NK-92 treated with Interleukin-12 subunit alpha and Interleukin-12 subunit beta, amount 100 ng/mL, for 24 hours (cell line): ENCODE measurements around the gene MKI67.

Experiments
- DNase-seq: peaks from one replicate; lab custom pipeline; 2025; lab: John Stamatoyannopoulos, UW

Gene MKI67

DNA sequence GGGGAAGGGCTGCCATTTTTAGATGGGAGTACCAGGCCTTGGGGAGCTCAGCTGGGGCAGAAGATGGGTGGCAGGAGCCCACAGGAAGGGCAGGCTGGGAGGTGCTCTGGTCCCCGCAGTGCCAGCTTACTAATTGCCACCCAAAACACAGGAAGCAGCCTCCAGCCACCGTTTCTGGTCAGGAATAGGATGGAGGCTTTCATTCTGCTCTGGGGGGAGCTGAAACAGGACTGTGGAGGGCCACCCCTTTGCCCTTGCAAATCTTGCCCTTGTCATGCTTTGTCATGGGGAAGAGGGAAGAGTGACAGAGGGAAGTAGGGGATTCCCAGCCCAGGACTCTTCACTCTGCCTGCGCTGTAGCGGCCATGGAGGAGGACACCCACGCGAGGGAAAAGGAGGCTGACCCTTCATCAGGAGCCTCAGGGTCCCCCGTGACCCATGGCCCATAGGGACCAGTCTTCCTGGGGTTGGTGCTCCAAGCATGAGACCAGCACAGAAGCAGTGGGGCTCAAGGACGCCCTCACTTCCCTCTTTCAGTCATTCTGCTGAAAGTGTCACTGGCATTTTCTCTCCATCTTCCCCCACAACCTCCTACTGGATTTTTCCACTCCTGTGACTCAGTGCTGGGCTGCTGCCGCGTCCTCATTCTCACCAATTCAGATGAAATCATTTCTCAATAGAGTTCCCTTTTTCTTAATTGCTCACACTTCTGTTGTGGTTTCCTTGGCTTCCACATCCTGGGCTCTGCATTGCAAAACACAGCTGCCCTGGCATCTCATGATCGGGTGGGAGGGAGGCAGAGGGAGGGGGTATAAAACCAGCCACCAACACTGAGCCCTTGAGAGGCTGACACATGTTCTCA is 61.9 kb downstream of the MKI67 start:
- peak; percentile 73 for DNase-seq

DNA sequence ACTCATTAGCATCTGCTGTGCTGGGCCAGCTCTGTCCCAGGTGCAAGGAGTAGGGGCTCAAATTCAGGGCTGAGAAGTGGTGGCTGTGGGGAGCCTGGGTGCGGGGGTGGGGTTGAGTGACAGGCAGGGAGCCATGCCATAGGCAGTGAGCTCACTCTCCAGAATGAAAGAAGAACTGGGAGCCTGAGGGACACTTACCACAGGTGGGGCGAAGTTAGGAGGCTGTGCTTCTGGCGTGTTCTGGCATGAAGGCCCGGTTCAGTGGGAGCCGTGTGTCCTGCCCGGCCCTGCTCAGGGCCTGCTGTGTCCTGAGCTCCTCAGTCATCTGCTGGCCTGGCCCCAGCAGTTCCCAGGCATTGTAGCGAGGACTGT is 62.5 kb downstream of the MKI67 start:
- no peak for DNase-seq

DNA sequence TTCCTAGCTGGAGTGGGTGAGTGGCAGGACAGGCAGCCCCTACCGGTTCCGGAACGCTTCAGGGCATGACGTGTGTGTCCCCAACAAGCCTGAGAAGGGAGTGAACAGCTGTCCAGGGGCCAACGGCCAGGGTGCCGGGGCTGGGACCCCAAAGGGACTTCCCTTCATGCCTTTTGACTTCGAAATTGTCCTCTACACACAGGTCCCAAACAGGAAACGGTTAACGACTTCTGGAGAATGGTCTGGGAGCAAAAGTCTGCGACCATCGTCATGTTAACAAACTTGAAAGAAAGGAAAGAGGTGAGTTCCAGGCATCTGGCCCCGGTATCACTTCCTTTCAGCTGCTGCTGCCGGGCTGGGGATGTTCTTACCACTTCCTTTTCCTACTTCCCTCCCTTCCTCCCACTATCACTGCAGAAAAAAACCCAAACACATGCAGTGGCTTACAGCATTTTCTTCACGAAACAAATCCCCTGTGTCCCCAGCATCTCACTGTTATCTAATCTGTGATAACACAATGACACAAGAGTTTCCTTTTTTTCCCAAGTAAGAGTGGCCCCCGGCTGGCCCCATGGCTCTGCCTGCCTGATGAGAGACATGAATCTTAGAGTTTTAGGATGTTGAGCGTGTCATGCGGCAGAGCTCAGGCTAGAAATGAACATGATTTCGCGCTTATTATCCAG is 63.2 kb downstream of the MKI67 start:
- DNase-seq = no peak

DNA sequence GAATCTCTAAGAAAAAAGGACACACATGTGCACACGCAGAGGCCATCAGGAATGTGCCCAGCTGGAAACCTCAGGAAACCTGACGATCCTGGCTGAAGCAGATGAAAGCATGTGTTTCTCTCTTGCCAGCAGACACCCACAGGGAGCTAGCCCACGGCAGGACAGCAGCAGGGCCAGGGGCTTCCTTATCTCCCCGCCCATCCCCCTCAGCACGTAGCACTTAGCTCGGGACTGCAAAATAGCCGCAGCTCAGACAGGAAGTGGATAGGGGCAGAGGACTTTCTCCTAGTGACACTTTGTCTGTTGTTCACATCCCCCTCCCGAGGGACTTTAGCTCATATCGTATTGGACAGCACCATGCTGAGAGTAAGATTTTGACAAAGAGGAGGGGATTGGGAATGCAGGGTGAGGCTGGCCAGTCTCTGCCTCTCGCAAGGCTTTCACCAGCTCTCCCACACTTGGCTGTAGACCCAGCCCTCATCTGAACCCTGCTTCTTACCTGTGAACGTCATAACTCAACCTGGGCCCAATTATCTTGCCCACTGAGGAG is 63.8 kb downstream of the MKI67 start:
- DNase-seq = no peak

DNA sequence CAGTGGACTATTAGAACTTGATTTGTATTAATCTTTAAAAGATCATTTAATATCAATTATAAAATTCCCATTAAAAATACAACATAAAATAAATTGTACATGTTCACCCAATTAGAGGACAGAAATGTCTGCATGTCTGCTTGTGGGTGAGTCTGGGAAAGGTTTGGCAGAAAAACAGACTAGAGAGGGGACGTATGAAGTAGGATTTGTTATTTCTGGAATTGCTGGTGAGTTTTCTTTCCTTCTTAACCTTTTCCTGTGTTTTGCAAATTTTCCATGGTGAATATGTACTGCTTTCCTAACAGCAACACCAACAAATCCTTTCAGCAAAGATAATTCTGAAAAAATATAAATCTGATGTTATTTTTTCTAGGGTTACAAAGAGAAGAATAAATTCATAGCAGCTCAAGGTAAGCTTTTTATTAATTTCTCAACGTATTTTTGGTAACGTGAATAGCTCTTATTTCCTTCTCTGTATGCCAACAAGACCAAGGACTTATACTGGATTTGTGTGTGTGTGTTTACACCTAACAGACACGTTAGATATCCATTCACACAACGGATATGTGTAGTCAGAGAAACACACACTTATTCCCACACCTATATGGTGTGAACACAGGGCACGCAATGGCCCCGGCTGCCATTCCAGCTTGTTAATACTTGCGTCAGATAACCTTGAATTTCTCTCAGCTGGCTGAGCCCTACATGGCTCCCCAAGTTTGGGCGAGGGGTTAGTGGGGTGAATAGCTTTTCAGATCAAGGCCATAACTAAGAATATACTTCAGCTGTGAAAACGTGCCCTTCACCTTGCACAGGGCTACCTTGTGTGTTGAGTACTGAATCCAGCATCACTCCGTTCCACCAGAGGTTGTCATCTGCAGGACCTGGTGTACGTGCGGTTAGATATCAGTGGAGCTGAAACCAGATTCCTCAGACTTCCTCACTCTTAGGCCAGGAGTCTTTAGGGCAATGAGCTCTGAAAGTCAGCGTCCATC is 64.6 kb downstream of the MKI67 start:
- no peak for DNase-seq

DNA sequence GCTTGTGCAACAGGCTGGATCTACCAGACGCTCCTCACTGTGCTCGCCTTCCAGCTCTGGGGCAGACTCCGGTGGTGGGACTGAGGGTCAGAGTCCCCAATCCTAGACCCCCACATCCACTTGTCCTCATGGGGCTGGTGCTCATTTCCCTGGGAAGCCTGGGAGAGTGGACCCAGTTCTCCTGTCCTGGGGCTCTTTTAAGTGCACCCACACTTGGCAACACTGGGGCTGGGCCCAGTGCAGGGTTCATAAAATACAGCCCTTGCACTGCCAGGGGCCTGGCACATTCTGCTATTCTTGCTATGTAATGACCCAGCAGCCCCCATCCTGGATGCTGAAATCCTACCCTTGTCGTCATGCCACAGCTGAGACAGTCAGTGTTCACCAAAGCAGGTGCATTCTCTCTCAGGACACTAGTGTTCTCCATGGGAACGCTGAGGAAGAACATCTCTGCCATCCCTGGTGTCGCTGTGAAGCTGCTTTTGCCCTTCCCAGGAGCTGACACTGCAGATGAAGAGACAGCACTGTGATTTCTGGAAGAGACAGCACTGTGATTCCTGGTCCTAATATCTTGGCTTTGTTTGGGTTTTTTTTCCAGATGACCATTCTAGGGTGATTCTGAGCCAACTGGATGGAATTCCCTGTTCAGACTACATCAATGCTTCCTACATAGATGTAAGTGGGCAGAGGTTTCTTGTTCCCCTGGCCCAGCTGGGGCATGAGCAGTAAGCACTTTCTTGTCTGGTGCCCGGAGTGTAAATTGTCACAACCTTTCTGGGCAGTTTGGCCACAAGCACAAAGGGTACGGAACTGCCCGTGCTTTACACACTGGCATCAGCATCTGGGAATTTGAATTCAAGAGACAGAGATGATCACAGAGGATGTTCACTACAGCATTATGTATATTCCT is 65.6 kb downstream of the MKI67 start:
- DNase-seq = no peak

DNA sequence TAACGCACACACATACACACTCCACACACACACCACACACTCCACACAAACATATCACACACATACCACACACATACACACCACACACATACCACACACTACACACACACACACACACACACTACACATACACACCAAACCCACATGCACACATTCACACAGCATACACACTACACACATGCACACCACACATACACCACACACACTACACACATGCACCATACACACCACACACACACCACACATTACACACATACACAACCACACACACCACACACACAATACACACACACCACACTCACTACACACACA is 66.3 kb downstream of the MKI67 start:
- DNase-seq = no peak

DNA sequence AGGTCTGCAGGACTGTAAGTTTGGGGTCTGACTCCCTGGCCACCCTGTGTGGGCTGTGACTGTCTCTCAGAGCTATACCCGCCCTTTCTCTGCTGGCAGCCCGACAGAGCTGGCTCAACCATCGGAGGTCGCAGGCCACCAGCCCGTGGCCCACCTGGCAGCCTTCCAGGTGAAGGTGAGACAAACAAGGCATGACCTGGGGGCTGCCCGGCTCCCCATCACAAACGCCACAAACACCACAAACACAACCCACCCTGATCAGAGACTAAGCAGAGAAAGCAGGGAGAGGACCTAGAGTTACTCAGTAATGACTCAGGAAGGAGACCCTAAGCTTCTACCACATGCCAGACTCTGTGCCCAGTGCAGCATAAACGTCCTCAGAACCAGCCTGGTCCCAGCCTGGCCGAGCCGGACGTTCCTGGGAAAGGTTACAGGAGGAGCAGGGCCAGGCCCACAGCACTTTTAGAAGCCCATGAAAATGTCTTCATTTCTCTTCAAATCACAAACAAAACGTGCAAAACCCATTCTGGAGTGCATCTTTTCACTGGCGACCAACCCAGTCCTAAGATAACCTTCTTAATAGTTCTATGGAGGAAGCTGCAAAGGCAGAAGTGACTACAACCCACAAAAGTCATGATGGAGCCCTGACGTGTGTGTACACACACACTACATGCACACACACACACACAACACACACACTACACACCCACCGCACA is 66.8 kb downstream of the MKI67 start:
- DNase-seq = no peak

DNA sequence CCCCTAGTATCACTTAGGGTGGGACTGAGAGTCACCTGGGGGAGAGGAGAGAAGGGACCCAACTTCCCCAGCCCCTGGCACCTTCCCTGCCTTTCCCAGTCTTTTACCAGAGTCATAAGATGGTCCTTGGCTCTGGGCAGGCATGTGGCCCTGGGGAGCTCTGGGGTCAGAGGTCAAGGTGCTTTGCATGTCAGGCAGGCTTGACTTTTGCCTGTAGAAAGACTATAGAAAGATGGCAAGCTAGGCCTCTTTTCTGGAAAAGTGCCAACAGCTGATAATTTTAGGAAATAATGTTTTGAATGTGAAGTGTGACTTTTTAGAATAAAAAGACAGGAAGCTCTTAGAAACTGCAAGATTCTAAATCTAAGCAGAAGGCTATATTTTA is 67.5 kb downstream of the MKI67 start:
- no peak for DNase-seq

DNA sequence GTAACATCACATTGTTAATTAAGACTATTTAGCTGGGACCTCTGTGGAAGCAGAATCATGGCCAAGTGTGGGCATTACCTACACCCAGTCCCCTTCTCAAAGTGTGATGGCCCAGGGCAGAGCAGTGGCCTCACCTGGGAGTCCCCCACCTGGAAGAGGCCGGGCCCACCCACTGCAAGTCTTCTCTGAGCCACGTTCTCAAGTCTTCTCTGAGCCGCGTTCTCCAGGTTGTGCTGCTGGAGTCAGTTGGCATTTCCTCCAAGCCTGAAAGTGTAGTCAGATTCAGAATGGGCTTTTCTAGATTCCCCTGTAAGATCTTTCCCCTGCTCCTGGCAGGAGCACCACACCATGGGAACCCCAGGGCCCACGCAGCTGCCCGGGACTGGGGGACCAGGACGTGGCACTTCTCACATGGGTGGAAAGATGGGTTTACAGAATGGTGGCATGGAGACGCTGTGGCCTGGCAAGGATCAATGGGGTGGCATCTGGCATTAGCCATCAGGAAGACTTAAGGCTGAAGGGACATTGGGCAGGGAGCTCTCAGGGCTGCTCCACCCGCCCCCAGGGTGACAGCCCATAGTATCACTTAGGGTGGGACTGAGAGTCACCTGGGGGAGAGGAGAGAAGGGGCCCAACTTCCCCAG is 68.0 kb downstream of the MKI67 start:
- DNase-seq = no peak

DNA sequence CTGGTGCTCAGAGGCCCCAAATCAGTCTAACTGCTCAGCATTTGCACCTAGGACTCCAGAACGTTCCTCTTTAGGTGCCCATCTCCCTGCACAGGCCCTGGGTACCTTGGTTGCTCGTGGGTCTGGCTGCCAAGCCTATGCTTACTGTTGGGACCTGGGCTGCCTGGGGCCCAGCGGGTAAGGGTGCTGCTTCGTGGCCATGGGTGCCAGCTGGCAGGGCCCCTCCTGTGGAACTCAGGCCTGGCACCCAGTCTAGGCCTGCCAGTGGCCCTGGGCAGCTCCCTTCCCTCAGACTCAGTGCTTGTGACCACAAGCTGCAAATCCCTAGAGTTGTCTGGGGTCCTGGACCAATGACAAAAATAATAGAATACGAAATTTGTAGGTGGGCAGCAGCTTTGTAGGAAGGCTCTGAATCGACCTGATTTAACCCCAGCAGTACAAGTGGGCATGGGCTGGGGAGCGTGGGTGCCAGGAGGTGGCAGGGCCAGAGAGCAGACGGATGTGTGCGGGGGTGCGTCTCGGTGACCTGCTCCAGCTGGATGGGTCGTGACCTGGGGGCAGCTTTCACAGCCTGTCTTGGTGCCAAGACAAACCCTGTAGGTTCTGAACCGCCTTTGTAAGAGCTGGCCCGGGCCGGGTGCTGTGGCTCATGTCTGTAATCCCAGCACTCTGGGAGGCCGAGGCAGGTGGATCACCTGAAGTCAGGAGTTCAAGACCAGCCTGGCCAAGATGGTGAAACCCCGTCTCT is 69.7 kb downstream of the MKI67 start:
- no peak for DNase-seq

DNA sequence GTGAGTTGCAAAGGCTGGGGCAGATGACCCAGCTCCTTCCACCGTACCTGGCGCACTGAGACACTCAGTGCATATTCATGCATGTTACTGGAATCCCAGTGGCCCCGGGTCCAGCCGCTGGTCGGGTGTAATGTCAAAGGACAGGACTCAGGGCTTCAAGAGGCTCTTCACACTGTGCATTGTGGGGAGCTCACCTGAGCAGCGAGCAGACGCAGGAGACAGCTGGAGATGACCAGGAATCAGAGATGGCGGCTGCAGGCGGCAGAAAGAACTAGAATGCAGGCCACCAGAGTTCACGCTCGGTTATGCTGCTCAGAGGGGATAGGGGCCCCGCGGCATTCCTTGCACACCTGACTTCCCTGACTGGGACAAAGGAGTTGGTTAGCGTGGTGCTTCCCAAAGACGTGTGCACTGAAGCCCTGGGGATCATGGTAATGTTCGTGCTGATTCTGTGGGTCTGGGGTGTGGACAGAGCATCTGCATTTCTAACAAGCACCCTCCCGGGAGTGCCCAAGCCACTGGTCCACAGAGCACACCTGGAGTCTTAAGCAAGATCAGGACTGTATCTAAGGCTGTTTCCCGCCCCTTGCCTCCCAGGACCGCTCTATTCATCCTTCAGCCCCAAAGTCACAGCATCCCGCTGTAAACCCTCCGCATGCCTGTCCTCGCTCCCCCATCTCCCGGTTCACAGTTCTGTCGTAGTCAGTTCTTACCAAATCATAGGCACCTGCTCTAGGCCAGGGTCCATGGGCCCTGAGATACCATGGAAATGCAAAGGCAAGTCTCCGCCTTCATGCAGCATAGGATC is 71.0 kb downstream of the MKI67 start:
- DNase-seq = no peak

DNA sequence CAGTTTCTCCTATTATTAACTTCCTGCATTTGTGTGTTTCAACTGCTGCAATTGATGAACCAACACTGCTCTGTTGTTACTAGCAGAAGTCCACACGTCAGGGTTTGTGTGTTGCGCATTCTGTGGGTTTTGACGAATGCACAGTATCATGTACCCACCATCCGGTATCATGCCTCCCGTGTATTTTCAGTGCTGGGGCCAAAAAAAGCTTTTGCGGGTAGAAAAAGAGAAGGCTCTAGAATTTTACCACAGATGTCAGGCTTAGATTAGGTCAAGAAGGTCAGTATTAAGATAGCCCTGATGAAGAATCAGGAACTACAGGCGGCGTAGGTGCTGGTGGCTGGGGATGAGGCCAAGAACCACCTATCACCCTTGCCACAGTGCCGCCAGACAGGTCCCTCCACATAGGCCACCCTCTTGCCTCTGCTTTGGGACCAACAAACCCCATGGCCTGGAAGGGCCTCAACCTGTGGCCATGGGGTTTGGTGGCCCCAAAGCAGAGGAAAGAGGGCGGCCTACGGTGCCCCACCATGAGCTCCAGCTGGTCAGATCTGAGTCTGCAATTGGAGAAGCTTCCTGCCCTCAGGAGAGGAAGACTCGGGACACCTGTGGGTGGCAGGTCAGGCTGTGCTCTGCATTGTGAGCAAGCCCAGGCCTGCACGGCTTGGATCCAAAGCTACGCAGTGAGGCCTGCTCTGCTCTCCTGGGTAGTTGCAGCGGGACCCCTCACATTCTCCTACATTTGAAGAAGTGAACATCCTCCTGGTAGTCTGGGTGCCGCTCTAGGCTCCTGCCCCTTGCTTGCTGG is 71.9 kb downstream of the MKI67 start:
- DNase-seq = no peak

DNA sequence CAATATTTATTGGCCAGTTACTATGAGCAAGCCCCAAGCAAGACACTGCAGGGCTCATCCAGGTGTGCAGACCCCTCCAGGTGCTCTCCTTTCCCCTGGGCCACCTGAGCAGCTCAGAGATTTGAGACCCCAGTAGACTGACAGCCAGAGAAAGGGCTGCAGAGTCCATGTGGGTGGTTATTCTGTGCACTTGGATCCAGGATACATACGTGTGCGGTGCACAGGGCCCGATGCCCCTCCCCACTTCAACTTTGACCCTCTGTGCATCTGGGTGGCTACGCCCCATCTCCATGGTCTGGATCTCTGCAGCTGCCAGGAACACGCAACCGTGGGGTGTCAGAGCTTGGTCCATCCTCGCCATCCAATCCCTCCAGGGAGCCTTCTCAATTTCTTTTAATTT is 72.9 kb downstream of the MKI67 start:
- DNase-seq = no peak

DNA sequence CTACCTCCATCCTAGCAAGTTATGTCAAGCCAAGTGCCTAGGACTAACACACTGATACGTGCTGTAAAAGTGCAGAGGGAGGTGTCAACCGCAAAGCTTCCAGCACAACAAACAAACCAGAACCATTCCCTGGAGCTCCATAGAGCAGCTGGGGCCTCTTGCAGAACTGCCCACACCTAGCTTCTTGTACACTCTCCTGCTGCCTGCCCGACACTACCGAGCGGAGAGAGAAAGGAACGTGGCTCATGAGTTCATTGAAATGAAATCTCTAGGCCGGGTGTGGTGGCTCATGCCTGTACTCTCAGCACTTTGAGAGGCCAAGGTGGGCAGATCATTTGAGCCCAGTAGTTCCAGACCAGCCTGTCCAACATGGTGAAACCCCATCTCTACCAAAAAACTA is 73.5 kb downstream of the MKI67 start:
- DNase-seq = no peak

DNA sequence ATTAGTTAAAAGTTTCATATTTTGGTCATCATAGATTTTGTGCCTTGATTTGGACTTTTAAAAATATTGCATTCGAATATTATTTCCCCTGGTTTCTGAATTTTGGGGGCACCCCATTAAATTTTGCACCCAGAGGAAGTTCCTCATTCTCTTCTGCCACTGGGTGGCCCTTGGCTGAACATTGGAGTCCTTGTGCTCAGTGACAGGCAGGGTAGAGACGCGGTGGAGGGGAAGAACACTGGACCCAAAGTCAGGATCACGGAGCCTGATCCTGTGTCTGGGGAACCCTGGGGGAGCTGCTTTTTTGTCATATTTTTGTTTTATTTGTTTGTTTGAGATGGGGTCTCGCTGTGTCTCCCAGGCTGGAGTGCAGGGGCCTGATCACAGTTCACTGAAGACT is 74.7 kb downstream of the MKI67 start:
- no peak for DNase-seq

DNA sequence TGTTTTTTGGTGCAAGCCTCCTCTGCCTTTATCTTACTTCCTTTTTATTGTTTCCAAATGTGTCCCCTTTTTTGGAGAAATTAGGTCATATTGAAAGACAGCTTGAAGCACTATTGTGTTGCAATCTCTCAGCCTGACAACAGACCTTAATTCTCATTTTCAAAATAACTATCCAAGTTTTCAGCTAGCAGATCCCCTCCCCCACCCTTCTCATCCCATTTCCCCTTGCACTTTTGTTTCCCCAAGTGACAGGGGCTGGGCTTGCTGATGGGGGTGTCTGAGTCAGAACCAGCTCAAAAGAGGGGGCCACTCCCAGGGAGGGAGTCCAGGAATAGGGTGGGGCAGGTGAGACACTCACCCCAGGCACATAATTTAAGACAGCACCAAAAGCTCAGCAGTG is 75.3 kb downstream of the MKI67 start:
- no peak for DNase-seq

DNA sequence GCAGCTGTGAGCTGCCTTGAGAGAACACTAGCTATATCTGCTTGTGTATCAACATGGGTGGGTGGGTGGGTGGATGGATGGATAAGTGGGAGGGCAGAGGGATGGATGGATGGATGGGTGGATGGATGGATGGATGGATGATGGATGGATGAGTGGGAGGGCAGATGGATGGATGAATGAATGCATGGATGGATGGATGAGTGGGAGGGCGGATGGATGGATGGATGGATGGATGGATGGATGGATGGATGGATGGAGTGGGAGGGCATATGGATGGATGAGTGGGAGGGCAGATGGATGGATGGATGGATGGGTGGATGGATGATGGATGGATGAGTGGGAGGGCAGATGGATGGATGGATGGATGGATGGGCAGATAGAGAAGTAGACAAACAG is 76.1 kb downstream of the MKI67 start:
- no peak for DNase-seq
